Keratinocyte (primary cell): ENCODE data around the gene DNAJC25. TPM values are rescaled to one million over a fixed set of nuclear protein-coding genes. Genes with fewer than 3 reads are reported as not detected.

Source experiments
- DNase-seq: peaks from one replicate; pipeline ENCODE4 v3.0.0-alpha.2; 2011; ENCODE audit warnings: low read depth, missing footprints, low spot score
- FAIRE-seq: peaks from 2 replicates; lab custom pipeline; 2011; peaks lifted over from hg19 to GRCh38; lab: Jason Lieb, UNC
- H2AFZ ChIP-seq: 2 replicates; pipeline ENCODE4 v1.6.0; 2012; ENCODE audit warnings: low read length, control low read depth, inconsistent platforms; ENCODE audit not compliant: control insufficient read depth
- H3K27ac ChIP-seq: 2 replicates; pipeline ENCODE4 v1.5.1; 2011; ENCODE audit warnings: low read length; ENCODE audit not compliant: control insufficient read depth, insufficient read depth
- H3K27me3 ChIP-seq: 3 replicates; pipeline ENCODE4 v1.6.0; 2011; ENCODE audit warnings: low read length; ENCODE audit not compliant: control insufficient read depth, insufficient read depth; ENCODE audit errors: extremely low read depth
- H3K36me3 ChIP-seq, 2 experiments: 2 replicates in 1 of 2; 3 replicates in 1 of 2; pipeline ENCODE4 v1.5.1; 2011; ENCODE audit warnings: low read length in 2 of 2, mild to moderate bottlenecking in 1 of 2; ENCODE audit not compliant: control insufficient read depth in 2 of 2, insufficient read depth in 2 of 2; ENCODE audit errors: extremely low read depth in 1 of 2
- H3K4me1 ChIP-seq: 3 replicates; pipeline ENCODE4 v1.5.1; 2011; ENCODE audit warnings: low read length; ENCODE audit not compliant: control insufficient read depth, insufficient read depth; ENCODE audit errors: extremely low read depth
- H3K4me2 ChIP-seq: 3 replicates; pipeline ENCODE4 v1.6.0; 2011; ENCODE audit warnings: low read depth, low read length; ENCODE audit not compliant: control insufficient read depth, insufficient read depth; ENCODE audit errors: extremely low read depth
- H3K4me3 ChIP-seq, 3 experiments: fragments of 200-600 bp in 1 of 3; sonication (generic) in 1 of 3; 2 replicates in 2 of 3; 3 replicates in 1 of 3; pipeline ENCODE4 v1.5.1; 2011 to 2016; ENCODE audit warnings: low read length in 3 of 3, mild to moderate bottlenecking in 3 of 3, control low read depth in 2 of 3, inconsistent platforms in 1 of 3, low read depth in 1 of 3, mixed read lengths in 1 of 3, mixed run types in 1 of 3, moderate library complexity in 1 of 3; ENCODE audit not compliant: control insufficient read depth in 2 of 3, insufficient read depth in 2 of 3; ENCODE audit errors: extremely low read depth in 1 of 3
- H3K79me2 ChIP-seq: 2 replicates; pipeline ENCODE4 v1.6.0; 2012; ENCODE audit warnings: low read length; ENCODE audit not compliant: control insufficient read depth, insufficient read depth
- H3K9ac ChIP-seq: 3 replicates; pipeline ENCODE4 v1.6.0; 2011; ENCODE audit warnings: low read length; ENCODE audit not compliant: control insufficient read depth, insufficient read depth; ENCODE audit errors: extremely low read depth
- H3K9me1 ChIP-seq: 3 replicates; pipeline ENCODE4 v1.6.0; 2011; ENCODE audit warnings: low read length; ENCODE audit not compliant: control insufficient read depth, insufficient read depth; ENCODE audit errors: extremely low read depth
- H3K9me3 ChIP-seq: 2 replicates; pipeline ENCODE4 v1.5.1; 2012; ENCODE audit warnings: low read depth, low read length; ENCODE audit not compliant: control insufficient read depth
- H4K20me1 ChIP-seq: 3 replicates; pipeline ENCODE4 v1.6.0; 2011; ENCODE audit warnings: low read length; ENCODE audit not compliant: control insufficient read depth, insufficient read depth; ENCODE audit errors: extremely low read depth
- EZH2 ChIP-seq: IDR thresholded peaks from one replicate; pipeline ENCODE4 v1.6.1; 2012; ENCODE audit warnings: inconsistent platforms, mild to moderate bottlenecking, low read length, moderate library complexity
- dilution Hi-C: fragments of 300-500 bp; cut with MboI; formaldehyde crosslinking; loops from one replicate; pipeline ENCODE4 v1.7.0; 2020; ENCODE audit warnings: low sequenced_read_pairs; ENCODE audit not compliant: extremely low pct_ligation_motif_present
- polyA plus RNA-seq, 5 experiments: library from polyadenylated mRNA; depleted of rRNA in 3 of 5; stranded (reverse) in 3 of 5; stranded (forward) in 1 of 5; unstranded in 1 of 5; fragments of >200 nt; gene quantifications; 1 replicate in 1 of 5; 2 replicates in 3 of 5; 3 replicates in 1 of 5; pipeline versions ENCODE4 v1.2.1 to v1.2.3, GENCODE V29; 2011 to 2012; ENCODE audit warnings: missing spikeins in 2 of 5, low read depth in 1 of 5, low replicate concordance in 1 of 5
- TF ChIP-seq, protein P1 (sequence below), 3 experiments: IDR thresholded peaks in 1 of 3; conservative IDR thresholded peaks in 1 of 3; optimal IDR thresholded peaks in 1 of 3; 2 replicates in 2 of 3; 3 replicates in 1 of 3; pipeline versions ENCODE3 to v1.5.1; 2011; ENCODE audit warnings: low read length in 3 of 3, mild to moderate bottlenecking in 3 of 3, moderate library complexity in 2 of 3, control low read depth in 1 of 3, inconsistent platforms in 1 of 3; ENCODE audit not compliant: insufficient read depth in 2 of 3; ENCODE audit errors: extremely low read depth in 1 of 3

Gene DNAJC25
- polyA plus RNA-seq, 1 donor (not counting 4 experiments of a cell fraction or from before 2014, with no cell fraction given): 7.3 TPM

DNA sequence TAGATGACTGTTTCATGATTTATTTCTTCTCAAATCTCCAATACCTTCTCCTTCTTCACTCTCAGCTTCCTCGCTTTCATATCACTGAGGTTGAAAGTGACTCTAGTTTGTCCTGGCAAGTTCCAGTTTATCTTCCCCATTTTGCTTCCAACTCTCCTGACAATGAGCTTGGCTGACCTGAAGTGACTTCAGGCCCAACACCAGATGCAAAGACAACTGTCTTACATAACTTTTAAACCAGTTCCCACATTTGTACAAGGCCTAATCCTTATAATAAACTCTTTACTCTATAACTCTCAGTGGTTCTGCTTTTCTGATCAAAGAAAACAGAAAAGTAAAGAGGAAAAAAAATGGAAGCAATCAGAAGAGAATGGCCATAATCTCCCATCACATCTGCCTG is 52.3 kb downstream of the DNAJC25 start:
- dilution Hi-C loops: no loop called here

GRCh38 chr9:111691672-111692329 is 60.7 kb downstream of the DNAJC25 start:
- Histone ChIP-seq H3K27ac (no peak overlapping the region), H4K20me1 (no peaks in the 10 kb centered on the region), H3K27me3 (no peaks in the 10 kb centered on the region), H3K36me3 (no peaks in the 10 kb centered on the region), H3K9me1 (no peaks in the 10 kb centered on the region), H3K9me3 (no peaks in the 10 kb centered on the region), H2AFZ (peak overlapping the region; percentile 56), H3K4me1 (no peaks in the 10 kb centered on the region), H3K9ac (no peak overlapping the region), H3K79me2 (no peaks in the 10 kb centered on the region), H3K4me3 (no peak overlapping the region), H3K4me2 (no peak overlapping the region)
- DNase-seq (no peak), FAIRE-seq (no peak)
- dilution Hi-C loops: no loop called here
- TF ChIP-seq EZH2: no peak
- TF ChIP-seq, protein P1, sequence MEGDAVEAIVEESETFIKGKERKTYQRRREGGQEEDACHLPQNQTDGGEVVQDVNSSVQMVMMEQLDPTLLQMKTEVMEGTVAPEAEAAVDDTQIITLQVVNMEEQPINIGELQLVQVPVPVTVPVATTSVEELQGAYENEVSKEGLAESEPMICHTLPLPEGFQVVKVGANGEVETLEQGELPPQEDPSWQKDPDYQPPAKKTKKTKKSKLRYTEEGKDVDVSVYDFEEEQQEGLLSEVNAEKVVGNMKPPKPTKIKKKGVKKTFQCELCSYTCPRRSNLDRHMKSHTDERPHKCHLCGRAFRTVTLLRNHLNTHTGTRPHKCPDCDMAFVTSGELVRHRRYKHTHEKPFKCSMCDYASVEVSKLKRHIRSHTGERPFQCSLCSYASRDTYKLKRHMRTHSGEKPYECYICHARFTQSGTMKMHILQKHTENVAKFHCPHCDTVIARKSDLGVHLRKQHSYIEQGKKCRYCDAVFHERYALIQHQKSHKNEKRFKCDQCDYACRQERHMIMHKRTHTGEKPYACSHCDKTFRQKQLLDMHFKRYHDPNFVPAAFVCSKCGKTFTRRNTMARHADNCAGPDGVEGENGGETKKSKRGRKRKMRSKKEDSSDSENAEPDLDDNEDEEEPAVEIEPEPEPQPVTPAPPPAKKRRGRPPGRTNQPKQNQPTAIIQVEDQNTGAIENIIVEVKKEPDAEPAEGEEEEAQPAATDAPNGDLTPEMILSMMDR (optimal IDR thresholded peaks at IDR 0.05 in 1 of 3, IDR thresholded peaks at IDR 0.05 in 1 of 3, conservative IDR thresholded peaks at IDR 0.05 in 1 of 3; ENCODE audit: extremely low read depth in 1 of 3, insufficient read depth in 2 of 3, low read length in 3 of 3): peak in 1 of 3 experiments; percentile 30

More for the DNA sequence above, 52.3 kb downstream of the DNAJC25 start:
- Histone ChIP-seq H4K20me1 (no peaks in the 10 kb centered on the region), H3K4me3 (no peak overlapping the region), H3K9me3 (no peaks in the 10 kb centered on the region), H3K4me2 (no peak overlapping the region), H3K9me1 (no peaks in the 10 kb centered on the region), H2AFZ (no peak overlapping the region), H3K4me1 (no peaks in the 10 kb centered on the region), H3K79me2 (no peaks in the 10 kb centered on the region), H3K9ac (no peak overlapping the region), H3K36me3 (peaks cover 0 to 2% of the 10 kb centered on the region in 2 experiments), H3K27ac (no peak overlapping the region), H3K27me3 (no peaks in the 10 kb centered on the region)
- TF ChIP-seq EZH2: no peak
- TF ChIP-seq, protein P1 (optimal IDR thresholded peaks at IDR 0.05 in 1 of 3, IDR thresholded peaks at IDR 0.05 in 1 of 3, conservative IDR thresholded peaks at IDR 0.05 in 1 of 3; ENCODE audit: extremely low read depth in 1 of 3, insufficient read depth in 2 of 3, low read length in 3 of 3): no peak
- DNase-seq (no peak), FAIRE-seq (no peak)
